GM12878 (cell line): ENCODE results near the gene TMSB10. TPM values are rescaled to one million over a fixed set of nuclear protein-coding genes. Genes with fewer than 3 reads are reported as not detected.

Source experiments
- ATAC-seq: fragments of 200-7000 bp; cut with Tn5 transposase; 3 replicates; pipeline ENCODE4 v1.9.1; 2020; ENCODE audit warnings: mild to moderate bottlenecking, moderate library complexity
- BruUV-seq: library from RNA; stranded (reverse); fragments of 400-500 nt; replicated peaks from 2 replicates; lab custom pipeline; 2021; lab: Mats Ljungman, UMichigan
- CTCF ChIA-PET: fragments of 300-600 bp; sonication (Branson Sonifier 250); formaldehyde crosslinking; extraction: SDS; loops from one replicate; lab custom pipeline; 2021; ENCODE audit warnings: inconsistent platforms; lab: Yijun Ruan, JAX
- POLR2A ChIA-PET: fragments of 350-600 bp; formaldehyde crosslinking; extraction: SDS; loops from one replicate; lab custom pipeline; 2021; ENCODE audit warnings: inconsistent platforms; lab: Charles Lee
- RAD21 ChIA-PET: fragments of 300-600 bp; sonication (Branson Sonifier 250); formaldehyde crosslinking; loops from one replicate; lab custom pipeline; 2023; ENCODE audit warnings: antibody characterized with exemption; ENCODE audit not compliant: unreplicated experiment; lab: Charles Lee
- SMC1A ChIA-PET: fragments of 300-600 bp; sonication (Branson Sonifier 250); formaldehyde crosslinking; loops from one replicate; lab custom pipeline; 2023; ENCODE audit not compliant: unreplicated experiment, uncharacterized antibody; lab: Charles Lee
- DNase-seq: peaks from one replicate; pipeline ENCODE4 v3.0.0-alpha.2; 2011; ENCODE audit warnings: low read depth, low spot score
- FAIRE-seq: peaks from 3 replicates; lab custom pipeline; 2011; peaks lifted over from hg19 to GRCh38; lab: Jason Lieb, UNC
- H2AFZ ChIP-seq: 2 replicates; pipeline ENCODE4 v1.6.0; 2011; ENCODE audit warnings: low read depth, low read length, control low read depth; ENCODE audit not compliant: control insufficient read depth
- H3K27ac ChIP-seq: 2 replicates; pipeline ENCODE4 v1.5.1; 2011; ENCODE audit warnings: control low read depth; ENCODE audit not compliant: control insufficient read depth, insufficient read depth
- H3K27me3 ChIP-seq, 2 experiments: replicated peaks in 1 of 2; 2 replicates each; pipeline versions ENCODE4 v1.6.0 to v1.6.1; 2011; ENCODE audit warnings: low read length in 1 of 2; ENCODE audit not compliant: control insufficient read depth in 2 of 2, insufficient read depth in 2 of 2
- H3K36me3 ChIP-seq, 2 experiments: 2 replicates each; pipeline ENCODE4 v1.5.1; 2011; ENCODE audit warnings: low read length in 1 of 2; ENCODE audit not compliant: control insufficient read depth in 2 of 2, insufficient read depth in 2 of 2
- H3K4me1 ChIP-seq: 2 replicates; pipeline ENCODE4 v1.6.1; 2011; ENCODE audit warnings: mild to moderate bottlenecking, low read length, moderate library complexity, mixed read lengths; ENCODE audit not compliant: control insufficient read depth, insufficient read depth
- H3K4me2 ChIP-seq: 2 replicates; pipeline ENCODE4 v1.6.0; 2011; ENCODE audit warnings: control low read depth; ENCODE audit not compliant: control insufficient read depth, insufficient read depth
- H3K4me3 ChIP-seq: fragments of 200-600 bp; sonication (generic); 2 replicates; pipeline ENCODE4 v1.5.1; 2016
- H3K79me2 ChIP-seq: 2 replicates; pipeline ENCODE4 v1.6.0; 2011; ENCODE audit warnings: low read length; ENCODE audit not compliant: control insufficient read depth, insufficient read depth
- H3K9ac ChIP-seq: 2 replicates; pipeline ENCODE4 v1.8.0; 2011; ENCODE audit warnings: low read length, control low read depth, mixed read lengths; ENCODE audit not compliant: control insufficient read depth, insufficient read depth
- H3K9me3 ChIP-seq: replicated peaks from 3 replicates; pipeline ENCODE4 v1.5.1; 2011; ENCODE audit warnings: mild to moderate bottlenecking, low read length; ENCODE audit not compliant: control insufficient read depth, insufficient read depth
- H4K20me1 ChIP-seq: 2 replicates; pipeline ENCODE4 v1.6.0; 2011; ENCODE audit not compliant: control insufficient read depth, insufficient read depth
- ATF2 ChIP-seq: IDR thresholded peaks from 2 replicates; pipeline ENCODE4 v1.6.1; 2012; ENCODE audit warnings: low read length, inconsistent platforms
- BACH1 ChIP-seq: fragments of 450-650 bp; IDR thresholded peaks from 2 replicates; pipeline ENCODE4 v1.6.1; 2017; ENCODE audit warnings: mild to moderate bottlenecking, borderline replicate concordance
- BCLAF1 ChIP-seq: fragments of 450-650 bp; IDR thresholded peaks from 2 replicates; pipeline ENCODE4 v1.6.1; 2017; ENCODE audit warnings: antibody characterized with exemption, mild to moderate bottlenecking, moderate library complexity
- CHD2 ChIP-seq: IDR thresholded peaks from 2 replicates; pipeline ENCODE4 v1.6.1; 2011; ENCODE audit warnings: low read depth, low read length, improper control_type of control experiment, borderline replicate concordance
- CTCF ChIP-seq, 3 experiments: IDR thresholded peaks in 2 of 3; conservative IDR thresholded peaks in 1 of 3; 2 replicates each; pipeline ENCODE4 v1.5.1; 2011; ENCODE audit warnings: low read depth in 3 of 3, low read length in 3 of 3, mild to moderate bottlenecking in 3 of 3, control low read depth in 2 of 3, moderate library complexity in 2 of 3, inconsistent platforms in 1 of 3, mixed read lengths in 1 of 3; ENCODE audit not compliant: control insufficient read depth in 2 of 3, insufficient read depth in 1 of 3; ENCODE audit errors: extremely low read depth in 1 of 3
- DPF2 ChIP-seq: fragments of 450-650 bp; IDR thresholded peaks from 2 replicates; pipeline ENCODE4 v1.6.1; 2017; ENCODE audit warnings: mild to moderate bottlenecking
- ELK1 ChIP-seq: IDR thresholded peaks from 2 replicates; pipeline ENCODE4 v1.6.1; 2012; ENCODE audit warnings: low read depth, low read length, improper control_type of control experiment
- GATAD2B ChIP-seq: fragments of 450-650 bp; conservative IDR thresholded peaks from 2 replicates; pipeline ENCODE4 v1.6.1; 2017; ENCODE audit warnings: low read depth, mild to moderate bottlenecking, moderate library complexity
- SMARCA5 ChIP-seq: fragments of 450-650 bp; IDR thresholded peaks from 2 replicates; pipeline ENCODE4 v1.6.1; 2017; ENCODE audit warnings: mild to moderate bottlenecking
- WRNIP1 ChIP-seq: IDR thresholded peaks from 2 replicates; pipeline ENCODE4 v1.6.1; 2011; ENCODE audit warnings: low read depth, low read length, improper control_type of control experiment, borderline replicate concordance
- YBX1 ChIP-seq: fragments of 450-650 bp; IDR thresholded peaks from 2 replicates; pipeline ENCODE4 v1.6.1; 2016; ENCODE audit warnings: antibody characterized with exemption
- YY1 ChIP-seq: IDR thresholded peaks from 2 replicates; pipeline ENCODE4 v1.6.1; 2011; ENCODE audit warnings: low read depth, mild to moderate bottlenecking, low read length
- WGBS: methylation state at CpG from one replicate; pipeline ENCODE4 v1.1.6; 2016; ENCODE audit warnings: low lambda C conversion rate; ENCODE audit not compliant: insufficient replicate concordance, insufficient coverage; ENCODE audit errors: missing lambda C conversion rate; 5-methylcytosine and 5-hydroxymethylcytosine counted together
- in situ Hi-C: fragments of 300-500 bp; cut with MboI; formaldehyde crosslinking; loops from 9 replicates; pipeline ENCODE4 v1.14.3; 2018; ENCODE audit warnings: mixed read lengths
- intact Hi-C: fragments of 100-400 bp; cut with micrococcal nuclease; formaldehyde crosslinking; loops from one replicate; pipeline ENCODE4 v1.14.2; 2022; ENCODE audit not compliant: unreplicated experiment
- polyA plus RNA-seq, 11 experiments: library from polyadenylated mRNA; depleted of rRNA in 4 of 11; unstranded in 6 of 11; stranded (reverse) in 5 of 11; fragments of >200 nt; fragmentation: Nextera tagmentation in 4 of 11; fragmentation: Illumina TruSeq in 1 of 11; extraction: Ambion mirVana in 4 of 11; extraction: Trizol in 1 of 11; gene quantifications; 1 replicate in 1 of 11; 2 replicates in 10 of 11; pipeline versions ENCODE4 v1.2.1 to v1.2.3, GENCODE V29; 2011 to 2016; ENCODE audit warnings: inconsistent platforms in 2 of 11, missing spikeins in 2 of 11, low read depth in 1 of 11
- total RNA-seq, 4 experiments: library from RNA; depleted of rRNA in 3 of 4; stranded (reverse); fragments of >200 nt in 3 of 4; fragmentation: Illumina TruSeq in 1 of 4; extraction: Trizol in 1 of 4; gene quantifications; 2 replicates each; pipeline versions ENCODE4 v1.2.1 to v1.2.3, GENCODE V29; 2013 to 2021
- TF ChIP-seq, protein P1 (sequence below): fragments of 450-650 bp; IDR thresholded peaks from 2 replicates; pipeline ENCODE4 v1.6.1; 2017; ENCODE audit warnings: mild to moderate bottlenecking, low read depth, inconsistent platforms; ENCODE audit not compliant: poor library complexity, severe bottlenecking

TMSB10 gene
- total and polyA plus RNA-seq, 10 of the 15 experiments (the other 5 are each of a cell fraction or from before 2014, with no cell fraction given): 1,406 to 4,860 (median 3,381) TPM

GRCh38 chr2:84857566-84857965 is 47.9 kb upstream of the TMSB10 start:
- ChIA-PET POLR2A (interaction anchor here (0.5 kb wide), 1 partner anchor 12 kb away, joined by 6 read pairs; no protein-coding TSS in a partner anchor), RAD21 (interaction anchor here (1.1 to 2.6 kb wide), 4 partner anchors 19 to 116 kb away, joined by 3 to 13 read pairs (median 6); partner anchors contain the start of gene TRABD2A), CTCF (interaction anchor here (0.6 to 6.5 kb wide), 17 partner anchors 19 to 374 kb away, joined by 3 to 41 read pairs (median 4); no protein-coding TSS in a partner anchor), SMC1A (interaction anchor here (0.8 to 2.4 kb wide), 16 partner anchors 12 to 398 kb away, joined by 3 to 15 read pairs (median 3); partner anchors contain the start of gene SUCLG1)
- WGBS: 73% methylated on average over 5 of the region's 5 CpGs
- H3K4me2 ChIP-seq: no peak overlapping the region
- H3K4me1 ChIP-seq: no peaks in the 10 kb centered on the region
- intact Hi-C loops (no loop called here), in situ Hi-C loops (no loop called here)
- no peak overlapping the region for H3K27ac ChIP-seq
- no peak overlapping the region for H3K4me3 ChIP-seq
- H3K9ac ChIP-seq: no peak overlapping the region
- H2AFZ ChIP-seq: no peak overlapping the region
- no peak for ATAC-seq
- H3K36me3 ChIP-seq: no peaks in the 10 kb centered on the region
- FAIRE-seq: no peak
- H3K79me2 ChIP-seq: no peaks in the 10 kb centered on the region
- no peaks in the 10 kb centered on the region; the same call in 2 of the 3 replicates for H3K9me3 ChIP-seq
- no peaks in the 10 kb centered on the region for H4K20me1 ChIP-seq
- DNase-seq: no peak
- H3K27me3 ChIP-seq: no peaks in the 10 kb centered on the region
- no TSS peak for BruUV-seq
- no peak for TF ChIP-seq ATF2
- TF ChIP-seq, protein P1, sequence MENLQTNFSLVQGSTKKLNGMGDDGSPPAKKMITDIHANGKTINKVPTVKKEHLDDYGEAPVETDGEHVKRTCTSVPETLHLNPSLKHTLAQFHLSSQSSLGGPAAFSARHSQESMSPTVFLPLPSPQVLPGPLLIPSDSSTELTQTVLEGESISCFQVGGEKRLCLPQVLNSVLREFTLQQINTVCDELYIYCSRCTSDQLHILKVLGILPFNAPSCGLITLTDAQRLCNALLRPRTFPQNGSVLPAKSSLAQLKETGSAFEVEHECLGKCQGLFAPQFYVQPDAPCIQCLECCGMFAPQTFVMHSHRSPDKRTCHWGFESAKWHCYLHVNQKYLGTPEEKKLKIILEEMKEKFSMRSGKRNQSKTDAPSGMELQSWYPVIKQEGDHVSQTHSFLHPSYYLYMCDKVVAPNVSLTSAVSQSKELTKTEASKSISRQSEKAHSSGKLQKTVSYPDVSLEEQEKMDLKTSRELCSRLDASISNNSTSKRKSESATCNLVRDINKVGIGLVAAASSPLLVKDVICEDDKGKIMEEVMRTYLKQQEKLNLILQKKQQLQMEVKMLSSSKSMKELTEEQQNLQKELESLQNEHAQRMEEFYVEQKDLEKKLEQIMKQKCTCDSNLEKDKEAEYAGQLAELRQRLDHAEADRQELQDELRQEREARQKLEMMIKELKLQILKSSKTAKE: no peak
- TF ChIP-seq DPF2: no peak
- TF ChIP-seq YBX1: no peak
- TF ChIP-seq SMARCA5: no peak
- TF ChIP-seq YY1: no peak
- TF ChIP-seq BACH1: no peak
- TF ChIP-seq CHD2: no peak
- TF ChIP-seq CTCF (IDR thresholded peaks at IDR 0.05 in 2 of 3, conservative IDR thresholded peaks at IDR 0.05 in 1 of 3; ENCODE audit: control insufficient read depth in 2 of 3, extremely low read depth in 1 of 3, insufficient read depth in 1 of 3, low read depth in 3 of 3, low read length in 3 of 3): no peak
- TF ChIP-seq GATAD2B: no peak
- TF ChIP-seq WRNIP1: no peak
- no peak for TF ChIP-seq ELK1
- no peak for TF ChIP-seq BCLAF1
